Peyer's patch (tissue), 4 donors: ENCODE data around the gene KLHL29. TPM values are rescaled to one million over a fixed set of nuclear protein-coding genes. Genes with fewer than 3 reads are reported as not detected.
A peak's percentile ranks its signal among the peaks of the same experiment; 100 is the strongest.

Source experiments
- DNase-seq, 3 donors: peaks; one replicate each; pipeline ENCODE4 v3.0.0-alpha.2; 2017 to 2019
- H3K27ac ChIP-seq, 4 donors: fragments of 200-600 bp; sonication (generic); one replicate each; pipeline ENCODE4 v1.5.1; 2016 to 2019
- H3K27me3 ChIP-seq, 2 donors: fragments of 200-600 bp; sonication (generic); one replicate each; pipeline ENCODE4 v1.5.1; 2019
- H3K36me3 ChIP-seq, 3 donors: fragments of 200-600 bp; sonication (generic); one replicate each; pipeline ENCODE4 v1.5.1; 2016 to 2019
- H3K4me1 ChIP-seq, 4 donors: fragments of 200-600 bp; sonication (generic); one replicate each; pipeline ENCODE4 v1.5.1; 2016 to 2019
- H3K4me3 ChIP-seq, 4 donors: fragments of 200-600 bp; sonication (generic); 1 replicate in 3 of 4; 2 replicates in 1 of 4; pipeline ENCODE4 v1.5.1; 2016 to 2019; ENCODE audit warnings: mild to moderate bottlenecking in 1 of 4
- H3K9me3 ChIP-seq, 4 donors: fragments of 200-600 bp; sonication (generic); one replicate each; pipeline ENCODE4 v1.5.1; 2016 to 2019; ENCODE audit warnings: mild to moderate bottlenecking in 1 of 4
- POLR2A ChIP-seq, 2 donors: fragments of 450-650 bp; IDR thresholded peaks; one replicate each; pipeline ENCODE4 v1.5.1; 2017; ENCODE audit warnings: antibody characterized with exemption in 2 of 2, mild to moderate bottlenecking in 2 of 2, moderate library complexity in 2 of 2
- total RNA-seq, 4 donors: library from RNA; depleted of rRNA; stranded (reverse); fragments of >200 nt; gene quantifications; one replicate each; pipeline ENCODE4 v1.1.0, GENCODE V29; 2016
- TF ChIP-seq, protein P1 (sequence below), 6 experiments: fragments of 450-650 bp in 4 of 6; fragments of 200-600 bp in 2 of 6; sonication (generic) in 1 of 6; IDR thresholded peaks; one replicate each; pipeline ENCODE4 v1.5.1; 2017 to 2019; ENCODE audit warnings: antibody characterized with exemption in 6 of 6, mild to moderate bottlenecking in 3 of 6, moderate library complexity in 1 of 6

KLHL29 gene
- total RNA-seq, 4 donors from 2014 or later: 1.1 to 18.2 (median 5.0) TPM

GRCh38 chr2:23553561-23553960 is 168.6 kb downstream of the KLHL29 start:
- Histone ChIP-seq H3K4me3 (no peak overlapping the region), H3K27ac (peak overlapping the region; percentile 32 to 64 (median 55)), H3K9me3 (no peaks in the 10 kb centered on the region), H3K4me1 (peaks cover 0 to 11% (median 0%) of the 10 kb centered on the region in 4 donors), H3K27me3 (no peaks in the 10 kb centered on the region), H3K36me3 (no peaks in the 10 kb centered on the region)
- TF ChIP-seq POLR2A (IDR thresholded peaks at IDR 0.05): no peak
- TF ChIP-seq, protein P1, sequence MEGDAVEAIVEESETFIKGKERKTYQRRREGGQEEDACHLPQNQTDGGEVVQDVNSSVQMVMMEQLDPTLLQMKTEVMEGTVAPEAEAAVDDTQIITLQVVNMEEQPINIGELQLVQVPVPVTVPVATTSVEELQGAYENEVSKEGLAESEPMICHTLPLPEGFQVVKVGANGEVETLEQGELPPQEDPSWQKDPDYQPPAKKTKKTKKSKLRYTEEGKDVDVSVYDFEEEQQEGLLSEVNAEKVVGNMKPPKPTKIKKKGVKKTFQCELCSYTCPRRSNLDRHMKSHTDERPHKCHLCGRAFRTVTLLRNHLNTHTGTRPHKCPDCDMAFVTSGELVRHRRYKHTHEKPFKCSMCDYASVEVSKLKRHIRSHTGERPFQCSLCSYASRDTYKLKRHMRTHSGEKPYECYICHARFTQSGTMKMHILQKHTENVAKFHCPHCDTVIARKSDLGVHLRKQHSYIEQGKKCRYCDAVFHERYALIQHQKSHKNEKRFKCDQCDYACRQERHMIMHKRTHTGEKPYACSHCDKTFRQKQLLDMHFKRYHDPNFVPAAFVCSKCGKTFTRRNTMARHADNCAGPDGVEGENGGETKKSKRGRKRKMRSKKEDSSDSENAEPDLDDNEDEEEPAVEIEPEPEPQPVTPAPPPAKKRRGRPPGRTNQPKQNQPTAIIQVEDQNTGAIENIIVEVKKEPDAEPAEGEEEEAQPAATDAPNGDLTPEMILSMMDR (IDR thresholded peaks at IDR 0.05): no peak
- no peak for DNase-seq

GRCh38 chr2:23554054-23554697 is 169.2 kb downstream of the KLHL29 start:
- Histone ChIP-seq H3K27ac (peak overlapping the region; percentile 32 to 64 (median 55)), H3K4me3 (no peak overlapping the region), H3K27me3 (no peaks in the 10 kb centered on the region), H3K4me1 (peaks cover 0 to 11% (median 0%) of the 10 kb centered on the region in 4 donors), H3K36me3 (no peaks in the 10 kb centered on the region), H3K9me3 (no peaks in the 10 kb centered on the region)
- TF ChIP-seq POLR2A (IDR thresholded peaks at IDR 0.05): no peak
- TF ChIP-seq, protein P1 (IDR thresholded peaks at IDR 0.05): no peak
- no peak for DNase-seq

GRCh38 chr2:23555944-23556343 is 171.0 kb downstream of the KLHL29 start:
- no peak overlapping the region for H3K4me3 ChIP-seq
- H3K36me3 ChIP-seq: no peaks in the 10 kb centered on the region
- no peaks in the 10 kb centered on the region for H3K4me1 ChIP-seq
- no peak overlapping the region for H3K27ac ChIP-seq
- DNase-seq: no peak
- no peaks in the 10 kb centered on the region for H3K27me3 ChIP-seq
- H3K9me3 ChIP-seq: no peaks in the 10 kb centered on the region
- TF ChIP-seq POLR2A (IDR thresholded peaks at IDR 0.05): no peak
- TF ChIP-seq, protein P1 (IDR thresholded peaks at IDR 0.05): no peak

- no peak overlapping the region for H3K4me3 ChIP-seq
- no peak for TF ChIP-seq POLR2A (IDR thresholded peaks at IDR 0.05)
- TF ChIP-seq, protein P1 (IDR thresholded peaks at IDR 0.05): no peak
- H3K4me1 ChIP-seq: no peaks in the 10 kb centered on the region
- no peaks in the 10 kb centered on the region for H3K27me3 ChIP-seq
- DNase-seq: no peak
- no peaks in the 10 kb centered on the region for H3K9me3 ChIP-seq
- no peak overlapping the region for H3K27ac ChIP-seq
- H3K36me3 ChIP-seq: no peaks in the 10 kb centered on the region
These were observed 171.9 kb downstream of the KLHL29 start for GRCh38 chr2:23556929-23557328.

DNA sequence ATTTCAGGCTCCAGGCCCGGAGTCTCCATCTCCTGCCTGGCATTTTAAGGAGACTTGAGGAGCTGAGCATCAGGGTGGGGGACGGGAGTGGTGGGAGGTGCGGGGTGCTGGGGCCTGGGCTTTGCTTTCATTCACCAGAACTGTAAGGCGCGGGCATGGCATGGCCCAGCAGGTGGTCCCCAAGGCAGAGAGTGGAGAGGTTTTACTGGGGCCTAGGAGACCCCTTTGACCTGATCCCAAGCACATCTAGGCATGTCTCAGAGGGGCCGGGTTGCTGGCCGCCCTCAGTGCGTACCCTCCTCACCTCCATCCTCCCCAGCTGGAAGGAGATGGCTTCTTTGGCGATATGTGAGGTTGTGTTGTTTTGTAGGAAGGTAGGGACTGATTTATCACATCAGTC is 172.5 kb downstream of the KLHL29 start:
- H3K27me3 ChIP-seq: no peaks in the 10 kb centered on the region
- no peaks in the 10 kb centered on the region for H3K9me3 ChIP-seq
- H3K4me1 ChIP-seq: no peaks in the 10 kb centered on the region
- TF ChIP-seq, protein P1 (IDR thresholded peaks at IDR 0.05): no peak
- no peak for TF ChIP-seq POLR2A (IDR thresholded peaks at IDR 0.05)
- H3K36me3 ChIP-seq: no peaks in the 10 kb centered on the region
- no peak overlapping the region for H3K4me3 ChIP-seq
- H3K27ac ChIP-seq: no peak overlapping the region
- no peak for DNase-seq
